A549 (cell line): ENCODE measurements around the gene ZFPM1.

ENCODE experiments used
- CEBPB ChIP-seq, 2 experiments: fragments of >200 bp in 1 of 2; sonication (Bioruptor Twin) in 1 of 2; formaldehyde crosslinking in 1 of 2; IDR thresholded peaks; 2 replicates each; pipeline ENCODE4 v1.6.1; 2012 to 2016
- ESRRA ChIP-seq: fragments of 150-350 bp; IDR thresholded peaks from 2 replicates; pipeline ENCODE4 v1.6.1; 2014; ENCODE audit warnings: mild to moderate bottlenecking, low read length, borderline replicate concordance
- POLR2A ChIP-seq: IDR thresholded peaks from 2 replicates; pipeline ENCODE4 v1.6.1; 2012; ENCODE audit warnings: mild to moderate bottlenecking, low read length
- POLR2AphosphoS2 ChIP-seq: conservative IDR thresholded peaks from 2 replicates; pipeline ENCODE4 v1.6.1; 2012; ENCODE audit warnings: low read length, improper control_type of control experiment, inconsistent platforms
- RAD21 ChIP-seq, 2 experiments: fragments of >200 bp in 1 of 2; sonication (Bioruptor Twin) in 1 of 2; formaldehyde crosslinking in 1 of 2; IDR thresholded peaks in 1 of 2; conservative IDR thresholded peaks in 1 of 2; 2 replicates in 1 of 2; 3 replicates in 1 of 2; pipeline ENCODE4 v1.6.1; 2012 to 2018; ENCODE audit warnings: inconsistent platforms in 1 of 2
- SREBF2 ChIP-seq: fragments of 450-650 bp; IDR thresholded peaks from 2 replicates; pipeline ENCODE4 v1.6.1; 2014; ENCODE audit warnings: mild to moderate bottlenecking, moderate library complexity
- TF ChIP-seq, protein P1 (sequence below): fragments of >200 bp; sonication (Bioruptor Twin); formaldehyde crosslinking; IDR thresholded peaks from 3 replicates; pipeline ENCODE4 v1.5.1; 2016
- TF ChIP-seq, protein P2 (sequence below): fragments of 200-600 bp; sonication (generic); IDR thresholded peaks from 2 replicates; pipeline ENCODE4 v1.6.1; 2016; ENCODE audit warnings: antibody characterized with exemption, mild to moderate bottlenecking, moderate library complexity
- TF ChIP-seq, protein P3 (sequence below): IDR thresholded peaks from 2 replicates; pipeline ENCODE4 v1.6.1; 2012

DNA sequence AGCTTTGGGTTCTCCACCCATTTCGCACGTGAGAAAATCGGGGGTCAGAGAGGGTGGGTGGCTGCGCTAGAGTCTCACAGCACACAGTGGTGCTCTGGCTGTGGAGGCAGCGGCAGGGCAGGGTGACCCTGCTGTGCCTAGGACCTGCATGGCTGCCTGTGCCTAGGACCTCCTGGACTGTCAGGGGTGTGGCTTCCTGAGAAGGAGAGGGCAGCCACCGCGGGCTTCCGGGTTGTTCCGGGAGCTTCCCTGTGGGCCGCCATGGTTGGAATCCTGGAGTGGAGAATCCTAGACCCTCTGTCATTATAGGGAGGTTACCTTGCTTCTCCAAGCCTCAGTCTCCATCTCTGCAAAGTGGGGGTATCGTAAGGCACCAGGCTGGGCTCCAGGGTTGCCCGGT is 9.3 kb downstream of the ZFPM1 start:
- no peak for TF ChIP-seq CEBPB (IDR thresholded peaks at IDR 0.05)
- TF ChIP-seq, protein P1, sequence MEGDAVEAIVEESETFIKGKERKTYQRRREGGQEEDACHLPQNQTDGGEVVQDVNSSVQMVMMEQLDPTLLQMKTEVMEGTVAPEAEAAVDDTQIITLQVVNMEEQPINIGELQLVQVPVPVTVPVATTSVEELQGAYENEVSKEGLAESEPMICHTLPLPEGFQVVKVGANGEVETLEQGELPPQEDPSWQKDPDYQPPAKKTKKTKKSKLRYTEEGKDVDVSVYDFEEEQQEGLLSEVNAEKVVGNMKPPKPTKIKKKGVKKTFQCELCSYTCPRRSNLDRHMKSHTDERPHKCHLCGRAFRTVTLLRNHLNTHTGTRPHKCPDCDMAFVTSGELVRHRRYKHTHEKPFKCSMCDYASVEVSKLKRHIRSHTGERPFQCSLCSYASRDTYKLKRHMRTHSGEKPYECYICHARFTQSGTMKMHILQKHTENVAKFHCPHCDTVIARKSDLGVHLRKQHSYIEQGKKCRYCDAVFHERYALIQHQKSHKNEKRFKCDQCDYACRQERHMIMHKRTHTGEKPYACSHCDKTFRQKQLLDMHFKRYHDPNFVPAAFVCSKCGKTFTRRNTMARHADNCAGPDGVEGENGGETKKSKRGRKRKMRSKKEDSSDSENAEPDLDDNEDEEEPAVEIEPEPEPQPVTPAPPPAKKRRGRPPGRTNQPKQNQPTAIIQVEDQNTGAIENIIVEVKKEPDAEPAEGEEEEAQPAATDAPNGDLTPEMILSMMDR, result no peak
- TF ChIP-seq POLR2A, result no peak
- TF ChIP-seq, protein P2, sequence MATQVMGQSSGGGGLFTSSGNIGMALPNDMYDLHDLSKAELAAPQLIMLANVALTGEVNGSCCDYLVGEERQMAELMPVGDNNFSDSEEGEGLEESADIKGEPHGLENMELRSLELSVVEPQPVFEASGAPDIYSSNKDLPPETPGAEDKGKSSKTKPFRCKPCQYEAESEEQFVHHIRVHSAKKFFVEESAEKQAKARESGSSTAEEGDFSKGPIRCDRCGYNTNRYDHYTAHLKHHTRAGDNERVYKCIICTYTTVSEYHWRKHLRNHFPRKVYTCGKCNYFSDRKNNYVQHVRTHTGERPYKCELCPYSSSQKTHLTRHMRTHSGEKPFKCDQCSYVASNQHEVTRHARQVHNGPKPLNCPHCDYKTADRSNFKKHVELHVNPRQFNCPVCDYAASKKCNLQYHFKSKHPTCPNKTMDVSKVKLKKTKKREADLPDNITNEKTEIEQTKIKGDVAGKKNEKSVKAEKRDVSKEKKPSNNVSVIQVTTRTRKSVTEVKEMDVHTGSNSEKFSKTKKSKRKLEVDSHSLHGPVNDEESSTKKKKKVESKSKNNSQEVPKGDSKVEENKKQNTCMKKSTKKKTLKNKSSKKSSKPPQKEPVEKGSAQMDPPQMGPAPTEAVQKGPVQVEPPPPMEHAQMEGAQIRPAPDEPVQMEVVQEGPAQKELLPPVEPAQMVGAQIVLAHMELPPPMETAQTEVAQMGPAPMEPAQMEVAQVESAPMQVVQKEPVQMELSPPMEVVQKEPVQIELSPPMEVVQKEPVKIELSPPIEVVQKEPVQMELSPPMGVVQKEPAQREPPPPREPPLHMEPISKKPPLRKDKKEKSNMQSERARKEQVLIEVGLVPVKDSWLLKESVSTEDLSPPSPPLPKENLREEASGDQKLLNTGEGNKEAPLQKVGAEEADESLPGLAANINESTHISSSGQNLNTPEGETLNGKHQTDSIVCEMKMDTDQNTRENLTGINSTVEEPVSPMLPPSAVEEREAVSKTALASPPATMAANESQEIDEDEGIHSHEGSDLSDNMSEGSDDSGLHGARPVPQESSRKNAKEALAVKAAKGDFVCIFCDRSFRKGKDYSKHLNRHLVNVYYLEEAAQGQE, result no peak
- no peak for TF ChIP-seq POLR2AphosphoS2
- TF ChIP-seq ESRRA, result no peak
- TF ChIP-seq RAD21 (conservative IDR thresholded peaks at IDR 0.05 in 1 of 2, IDR thresholded peaks at IDR 0.05 in 1 of 2), result no peak
- no peak for TF ChIP-seq SREBF2
- TF ChIP-seq, protein P3, sequence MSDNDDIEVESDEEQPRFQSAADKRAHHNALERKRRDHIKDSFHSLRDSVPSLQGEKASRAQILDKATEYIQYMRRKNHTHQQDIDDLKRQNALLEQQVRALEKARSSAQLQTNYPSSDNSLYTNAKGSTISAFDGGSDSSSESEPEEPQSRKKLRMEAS, result no peak
